GM18951 (cell line): ENCODE measurements around the gene PTGES3L.
A peak's percentile ranks its signal among the peaks of the same experiment; 100 is the strongest.
"Not testable (repeated sequence)": the region's sequence is repeated elsewhere in the genome, so short reads cannot be mapped to it uniquely, and the experiment has no call there.

Experiments used
- POLR2A ChIP-seq: IDR thresholded peaks from 4 replicates; pipeline ENCODE4 v1.6.1; 2011; ENCODE audit warnings: mild to moderate bottlenecking; ENCODE audit not compliant: insufficient read length, insufficient read depth; ENCODE audit errors: extremely low read depth
- in situ Hi-C: fragments of 300-500 bp; cut with MboI; formaldehyde crosslinking; loops from one replicate; pipeline ENCODE4 v1.12.0; 2022; ENCODE audit warnings: low sequenced_read_pairs, mixed read lengths, inconsistent platforms; ENCODE audit not compliant: unreplicated experiment

The PTGES3L gene

DNA sequence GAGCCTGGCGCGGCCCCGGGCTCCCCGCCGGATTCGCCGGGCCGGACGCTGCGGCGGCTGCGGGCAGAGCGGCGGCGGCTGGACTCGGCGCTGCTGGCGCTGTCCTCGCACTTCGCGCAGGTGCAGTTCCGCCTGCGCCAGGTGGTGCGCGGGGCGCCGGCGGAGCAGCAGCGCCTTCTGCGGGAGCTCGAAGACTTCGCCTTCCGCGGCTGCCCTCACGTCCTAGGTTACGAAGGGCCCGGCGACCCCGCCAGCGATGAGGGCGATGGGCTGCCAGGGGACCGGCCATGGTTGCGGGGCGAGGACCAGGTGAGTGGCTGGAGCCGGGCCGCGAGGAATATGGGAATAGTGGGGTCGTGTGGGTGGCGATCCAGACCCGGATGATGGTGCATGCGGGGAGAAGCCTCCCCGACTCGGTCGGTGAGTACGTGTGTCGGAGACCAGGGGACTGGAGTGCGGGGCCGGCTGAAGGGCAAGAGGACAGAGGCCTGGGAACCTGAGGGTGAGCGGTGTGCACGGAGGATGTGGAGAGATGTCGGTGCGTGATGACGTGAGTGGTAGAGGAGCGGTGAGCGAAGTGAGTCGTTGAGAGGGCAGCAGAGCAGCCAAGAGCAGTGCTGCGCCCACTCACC, 1.0 kb upstream of the PTGES3L start:
- no peak for TF ChIP-seq POLR2A
- in situ Hi-C loops: no loop called here

- in situ Hi-C loops: no loop called here
- peak; percentile 74 for TF ChIP-seq POLR2A
Measured at GRCh38 chr17:42980274-42980765, 440 bp upstream of the PTGES3L start, which contains the start of gene RUNDC1. Gene RUNDC1, plus strand, starts transcription at chr17:42980565. Its CDS starts 12 bp downstream, at chr17:42980577.

DNA sequence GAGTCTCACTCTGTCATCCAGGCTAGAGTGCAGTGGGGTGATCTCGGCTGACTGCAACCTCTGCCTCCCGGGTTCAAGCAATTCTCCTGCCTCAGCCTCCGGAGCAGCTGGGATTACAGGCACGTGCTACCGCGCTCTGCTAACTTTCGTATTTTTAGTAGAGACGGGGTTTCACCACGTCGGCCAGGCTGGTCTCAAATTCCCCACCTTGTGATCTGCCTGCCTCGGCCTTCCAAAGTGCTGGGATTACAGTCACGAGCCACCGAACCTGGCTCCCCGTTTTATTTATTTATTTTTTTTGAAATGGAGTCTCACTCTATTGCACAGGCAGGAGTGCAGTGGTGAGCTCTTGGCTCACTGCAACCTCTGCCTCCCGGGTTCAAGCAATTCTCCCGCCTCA, 4.2 kb downstream of the PTGES3L start:
- in situ Hi-C loops: not testable (repeated sequence)

- TF ChIP-seq POLR2A: no peak
- in situ Hi-C loops: no loop called here
Measured at GRCh38 chr17:42975265-42975664, 4.6 kb downstream of the PTGES3L start.

DNA sequence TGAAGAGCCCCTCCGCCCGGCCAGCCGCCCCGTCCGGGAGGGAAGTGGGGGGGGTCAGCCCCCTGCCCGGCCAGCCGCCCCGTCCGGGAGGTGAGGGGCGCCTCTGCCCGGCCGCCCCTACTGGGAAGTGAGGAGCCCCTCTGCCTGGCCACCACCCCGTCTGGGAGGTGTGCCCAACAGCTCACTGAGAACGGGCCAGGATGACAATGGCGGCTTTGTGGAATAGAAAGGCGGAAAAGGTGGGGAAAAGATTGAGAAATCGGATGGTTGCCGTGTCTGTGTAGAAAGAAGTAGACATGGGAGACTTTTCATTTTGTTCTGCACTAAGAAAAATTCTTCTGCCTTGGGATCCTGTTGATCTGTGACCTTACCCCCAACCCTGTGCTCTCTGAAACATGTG, 6.6 kb downstream of the PTGES3L start:
- in situ Hi-C loops: not testable (repeated sequence)

- TF ChIP-seq POLR2A: no peak
- in situ Hi-C loops: no loop called here
Measured at GRCh38 chr17:42971589-42971988, 8.3 kb downstream of the PTGES3L start.

DNA sequence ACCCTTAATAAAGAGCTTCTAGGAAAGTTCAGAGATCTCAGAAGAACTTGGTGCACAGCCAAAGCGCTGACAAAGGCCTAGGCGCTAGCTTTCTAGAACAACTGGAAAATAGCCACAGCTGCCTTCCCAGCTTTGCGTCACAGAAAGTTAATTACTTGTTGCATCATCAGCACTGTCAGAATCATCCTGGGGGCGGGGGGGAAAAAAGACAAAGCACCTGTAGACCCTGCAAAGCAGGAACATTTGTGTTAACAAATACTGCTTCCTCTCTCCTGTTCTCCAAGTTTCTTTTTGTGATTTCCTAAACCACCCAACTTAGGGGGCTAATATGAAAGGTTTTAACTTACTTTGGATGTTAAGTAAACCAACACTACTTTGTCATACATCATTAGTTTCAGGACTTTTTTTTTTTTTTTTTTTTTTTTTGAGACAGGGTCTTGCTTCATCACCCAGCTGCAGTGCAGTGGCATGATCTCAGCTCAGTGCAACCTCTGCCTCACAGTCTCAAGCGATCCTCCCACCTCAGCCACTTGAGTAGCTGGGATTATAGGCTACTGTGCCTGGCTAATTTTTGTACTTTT, 10.8 kb downstream of the PTGES3L start:
- no peak for TF ChIP-seq POLR2A
- in situ Hi-C loops: no loop called here

- TF ChIP-seq POLR2A: no peak
- in situ Hi-C loops: no loop called here
Measured at GRCh38 chr17:42967925-42968324, 12.0 kb downstream of the PTGES3L start.

GRCh38 chr17:42964161-42964932, 15.5 kb downstream of the PTGES3L start, which contains the start of gene AARSD1:
Gene AARSD1, minus strand, starts transcription at chr17:42964454. Its CDS starts 14 bp downstream, at chr17:42964440.
- peak; percentile 93 for TF ChIP-seq POLR2A
- in situ Hi-C loops: no loop called here

GRCh38 chr17:42953669-42954068, 26.2 kb downstream of the PTGES3L start:
- in situ Hi-C loops: no loop called here
- TF ChIP-seq POLR2A: no peak

- in situ Hi-C loops: no loop called here
- no peak for TF ChIP-seq POLR2A
Measured at GRCh38 chr17:42950044-42950783, 29.7 kb downstream of the PTGES3L start.

GRCh38 chr17:42946812-42947211, 33.1 kb downstream of the PTGES3L start:
- in situ Hi-C loops: no loop called here
- no peak for TF ChIP-seq POLR2A

- in situ Hi-C loops: no loop called here
- TF ChIP-seq POLR2A: no peak
Measured at GRCh38 chr17:42944211-42944610, 35.7 kb downstream of the PTGES3L start.
